ENCODE data around the gene LGALS9C.
"Not testable (repeated sequence)": the region's sequence is repeated elsewhere in the genome, so short reads cannot be mapped to it uniquely, and the experiment has no call there.

Gene LGALS9C

DNA sequence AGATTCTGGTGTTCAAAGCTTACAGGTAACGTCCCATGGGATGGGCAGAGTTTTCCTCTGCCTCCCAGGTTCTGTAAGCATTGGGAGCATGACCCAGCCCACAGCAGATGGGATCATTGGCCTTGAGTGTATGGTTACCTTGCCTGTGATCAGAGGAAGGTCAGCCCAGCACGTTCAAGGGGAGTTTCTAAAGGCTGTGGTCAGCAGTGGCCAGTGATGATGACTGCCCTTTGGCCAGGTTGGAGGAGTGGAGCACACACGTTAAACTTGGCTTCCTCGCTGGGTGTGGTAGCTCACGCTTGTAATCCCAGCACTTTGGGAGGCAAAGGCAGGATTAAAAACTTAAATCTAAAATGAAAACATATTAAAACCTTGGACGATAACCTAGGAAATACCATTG is 51.8 kb downstream of the LGALS9C start:
- not testable (repeated sequence) for DNase-seq (ENCODE audit: extremely low read depth in 1 of 2, low read depth in 1 of 2)

- not testable (repeated sequence) for DNase-seq (ENCODE audit: extremely low read depth in 1 of 2, low read depth in 1 of 2)
Measured at GRCh38 chr17:18528899-18529500, 52.4 kb downstream of the LGALS9C start.

GRCh38 chr17:18530405-18530804 is 53.8 kb downstream of the LGALS9C start:
- DNase-seq (ENCODE audit: extremely low read depth in 1 of 2, low read depth in 1 of 2): not testable (repeated sequence)

DNA sequence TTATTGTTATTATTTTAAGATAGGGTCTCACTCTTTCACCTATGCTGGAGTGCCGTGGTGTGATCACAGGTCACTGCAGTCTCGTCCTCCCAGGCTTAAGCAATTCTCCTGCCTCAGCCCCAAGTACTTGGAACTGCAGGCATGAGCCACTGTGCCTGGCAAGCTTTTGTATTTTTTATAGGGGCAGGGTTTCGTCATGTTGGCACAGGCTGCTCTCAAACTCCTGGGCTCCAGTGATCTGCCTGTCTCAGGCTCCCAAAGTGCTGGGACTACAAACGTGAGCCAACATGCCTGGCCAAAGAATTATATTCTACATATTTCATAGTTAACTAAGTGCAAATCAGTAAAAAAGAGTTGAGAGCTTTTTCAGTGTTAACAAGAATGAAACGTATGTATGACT is 65.6 kb downstream of the LGALS9C start:
- not testable (repeated sequence) for DNase-seq (ENCODE audit: extremely low read depth in 1 of 2, low read depth in 1 of 2)

DNA sequence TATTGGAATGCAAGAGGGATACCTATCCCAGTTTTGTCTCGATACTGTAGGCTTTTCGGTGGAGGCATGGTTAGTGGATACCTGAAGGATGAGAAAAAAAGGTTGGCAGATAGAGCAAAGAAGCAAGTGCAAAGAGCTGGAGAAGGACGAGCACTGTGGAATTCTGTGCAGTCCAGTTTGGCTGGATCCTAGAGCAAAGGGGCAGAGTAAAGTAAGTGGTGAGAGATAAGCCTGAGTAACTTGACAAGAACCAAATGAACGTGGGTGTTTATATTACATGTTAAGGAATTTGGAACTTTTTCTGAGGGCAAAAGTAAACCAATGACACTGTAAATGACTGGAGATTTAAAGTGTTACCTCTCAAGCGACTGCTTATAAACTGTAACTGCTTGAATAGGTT is 66.3 kb downstream of the LGALS9C start:
- DNase-seq (ENCODE audit: extremely low read depth in 1 of 2, low read depth in 1 of 2): not testable (repeated sequence)

All from activated CD8-positive, alpha-beta memory T cell treated with anti-CD3 and anti-CD28 coated beads for 1 hour (primary cell).